Activated B cell treated with CpG ODN at 0.5 μM for 24 hours (primary cell): Measurements from ENCODE around the gene RAP2A. TPM values are rescaled to one million over a fixed set of nuclear protein-coding genes. Genes with fewer than 3 reads are reported as not detected.

Source experiments
- ATAC-seq: fragments of 200-7000 bp; cut with Tn5 transposase; one replicate; pipeline ENCODE4 v1.10.0; 2021; ENCODE audit warnings: low read depth, mild to moderate bottlenecking, moderate library complexity
- CTCF ChIA-PET: fragments of 350-600 bp; sonication (Branson Sonifier 250); formaldehyde crosslinking; loops from one replicate; lab custom pipeline; 2021; ENCODE audit warnings: antibody characterized with exemption; lab: Charles Lee
- POLR2A ChIA-PET: fragments of 350-600 bp; sonication (Branson Sonifier 250); formaldehyde crosslinking; loops from one replicate; lab custom pipeline; 2021; ENCODE audit warnings: antibody characterized with exemption; lab: Charles Lee
- DNase-seq: peaks from one replicate; pipeline ENCODE4 v3.0.0; 2022
- H3K27ac Mint-ChIP-seq: one replicate; pipeline ENCODE4 v1.8.0; 2020; ENCODE audit warnings: mixed read lengths
- H3K27me3 Mint-ChIP-seq: one replicate; pipeline ENCODE4 v1.8.0; 2021; ENCODE audit warnings: mixed read lengths
- H3K36me3 Mint-ChIP-seq: one replicate; pipeline ENCODE4 v1.8.0; 2021; ENCODE audit warnings: low read depth, mixed read lengths
- H3K4me1 Mint-ChIP-seq: one replicate; pipeline ENCODE4 v1.8.0; 2021; ENCODE audit warnings: mixed read lengths
- H3K4me3 Mint-ChIP-seq: one replicate; pipeline ENCODE4 v1.8.0; 2020; ENCODE audit warnings: mild to moderate bottlenecking, mixed read lengths
- H3K9me3 Mint-ChIP-seq: one replicate; pipeline ENCODE4 v1.8.0; 2020; ENCODE audit warnings: mixed read lengths
- CTCF ChIP-seq: fragments of 200-600 bp; IDR thresholded peaks from one replicate; pipeline ENCODE4 v1.8.0; 2022; ENCODE audit warnings: antibody characterized with exemption, mild to moderate bottlenecking
- intact Hi-C: fragments of 100-400 bp; cut with micrococcal nuclease; formaldehyde crosslinking; loops from one replicate; pipeline ENCODE4 v1.15.1; 2024
- total RNA-seq: library from RNA; stranded (reverse); gene quantifications from 2 replicates; pipeline ENCODE4 v1.2.3, GENCODE V29; 2022

Gene RAP2A
- total RNA-seq, 1 donor from 2014 or later: 29.8 TPM

GRCh38 chr13:97496511-97496910, 62.5 kb downstream of the RAP2A start:
- Mint-ChIP-seq H3K9me3 (peaks cover 2% of the 10 kb centered on the region), H3K36me3 (no peaks in the 10 kb centered on the region), H3K4me1 (no peaks in the 10 kb centered on the region), H3K27ac (no peak overlapping the region), H3K27me3 (peaks cover 5% of the 10 kb centered on the region), H3K4me3 (no peak overlapping the region)
- ATAC-seq (no peak), DNase-seq (no peak)
- ChIA-PET POLR2A (no interaction called here), CTCF (no interaction called here)
- intact Hi-C loops: no loop called here
- TF ChIP-seq CTCF: no peak

GRCh38 chr13:97497400-97497799, 63.4 kb downstream of the RAP2A start:
- Mint-ChIP-seq H3K9me3 (peaks cover 1% of the 10 kb centered on the region), H3K27ac (no peak overlapping the region), H3K4me1 (no peaks in the 10 kb centered on the region), H3K36me3 (no peaks in the 10 kb centered on the region), H3K27me3 (peaks cover 5% of the 10 kb centered on the region), H3K4me3 (no peak overlapping the region)
- no peak for ATAC-seq
- ChIA-PET POLR2A (no interaction called here), CTCF (no interaction called here)
- no peak for TF ChIP-seq CTCF
- DNase-seq: no peak
- intact Hi-C loops: no loop called here

GRCh38 chr13:97498419-97498818, 64.5 kb downstream of the RAP2A start:
- DNase-seq: no peak
- H3K36me3 Mint-ChIP-seq: no peaks in the 10 kb centered on the region
- H3K4me1 Mint-ChIP-seq: no peaks in the 10 kb centered on the region
- H3K27me3 Mint-ChIP-seq: peaks cover 5% of the 10 kb centered on the region
- no peak overlapping the region for H3K4me3 Mint-ChIP-seq
- no peaks in the 10 kb centered on the region for H3K9me3 Mint-ChIP-seq
- intact Hi-C loops: no loop called here
- ChIA-PET POLR2A (no interaction called here), CTCF (no interaction called here)
- no peak overlapping the region for H3K27ac Mint-ChIP-seq
- no peak for ATAC-seq
- no peak for TF ChIP-seq CTCF

DNA sequence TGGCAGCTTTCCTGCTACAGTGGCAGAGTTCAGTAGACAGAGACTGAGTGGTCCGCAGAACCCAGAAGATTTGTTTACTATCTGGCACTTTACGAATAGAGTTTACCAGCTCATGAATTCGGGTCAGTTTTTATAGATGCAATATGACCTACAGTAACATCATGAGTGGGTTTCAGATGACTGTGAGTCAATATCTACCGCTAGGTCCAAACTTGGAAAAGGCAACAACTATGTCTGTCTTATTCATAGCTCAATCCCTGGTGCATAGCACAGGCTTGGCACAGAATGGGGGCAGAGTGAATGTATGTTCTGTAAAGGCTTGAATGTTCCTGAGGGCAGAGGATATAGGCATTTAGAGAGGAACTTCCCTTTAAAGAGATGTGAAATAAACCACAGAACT, 65.2 kb downstream of the RAP2A start:
- ChIA-PET POLR2A (no interaction called here), CTCF (no interaction called here)
- no peak for TF ChIP-seq CTCF
- Mint-ChIP-seq H3K4me3 (no peak overlapping the region), H3K4me1 (no peaks in the 10 kb centered on the region), H3K9me3 (no peaks in the 10 kb centered on the region), H3K27ac (no peak overlapping the region), H3K27me3 (peaks cover 5% of the 10 kb centered on the region), H3K36me3 (no peaks in the 10 kb centered on the region)
- intact Hi-C loops: no loop called here
- no peak for DNase-seq
- no peak for ATAC-seq

- H3K27me3 Mint-ChIP-seq: peaks cover 9% of the 10 kb centered on the region
- no peaks in the 10 kb centered on the region for H3K36me3 Mint-ChIP-seq
- POLR2A ChIA-PET: no interaction called here
- no peak overlapping the region for H3K4me3 Mint-ChIP-seq
- CTCF ChIA-PET: no interaction called here
- H3K9me3 Mint-ChIP-seq: no peaks in the 10 kb centered on the region
- no peaks in the 10 kb centered on the region for H3K4me1 Mint-ChIP-seq
- DNase-seq (no peak), ATAC-seq (no peak)
- TF ChIP-seq CTCF: no peak
- intact Hi-C loops: no loop called here
- no peak overlapping the region for H3K27ac Mint-ChIP-seq
These were observed 68.2 kb downstream of the RAP2A start for GRCh38 chr13:97502181-97502580.
